Right ventricle myocardium superior (tissue), 1 donor: Measurements from ENCODE around the gene EFL1. TPM values are rescaled to one million over a fixed set of nuclear protein-coding genes. Genes with fewer than 3 reads are reported as not detected.
"Not testable (repeated sequence)": the region's sequence is repeated elsewhere in the genome, so short reads cannot be mapped to it uniquely, and the experiment has no call there.

ENCODE experiments used
- ATAC-seq: fragments of 200-7000 bp; cut with Tn5 transposase; one replicate; pipeline ENCODE4 v1.9.1; 2020; ENCODE audit warnings: mild to moderate bottlenecking; ENCODE audit not compliant: poor library complexity
- DNase-seq: peaks from one replicate; pipeline ENCODE4 v3.0.0-alpha.2; 2020
- intact Hi-C: fragments of 100-400 bp; cut with DNase I; formaldehyde crosslinking; loops from one replicate; pipeline ENCODE4 v1.11.2; 2022
- total RNA-seq: library from RNA; stranded (reverse); fragmentation: NEBNext Ultra II Directional; extraction: Animal tissue kit (Norgen Biotek cat#: 25700); gene quantifications from one replicate; pipeline ENCODE4 v1.2.1, GENCODE V29; 2021
- donor health status: DM: no; HTN: yes; CAD: no; lungs with severe emphysema.

Gene EFL1
- total RNA-seq, 1 donor from 2014 or later, result 14.9 TPM

DNA sequence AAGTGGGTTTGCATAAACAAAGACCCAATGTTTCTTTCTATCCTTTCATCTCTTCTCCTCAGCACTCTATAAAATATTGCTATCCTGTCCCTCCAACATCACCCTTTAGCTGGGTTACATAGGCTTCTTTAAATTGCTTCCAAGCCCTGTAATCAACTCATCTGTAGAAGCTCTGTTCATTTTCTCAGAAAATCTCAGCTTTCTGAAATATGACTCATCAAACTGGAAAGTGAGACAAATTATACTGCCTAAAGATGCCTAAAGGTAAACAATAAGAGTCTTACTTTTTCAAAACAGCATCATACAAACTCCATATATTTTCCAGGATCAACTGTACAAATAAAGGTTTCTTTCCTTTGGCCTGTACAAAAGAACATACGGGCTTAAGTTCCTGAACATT, 33.8 kb downstream of the EFL1 start:
- DNase-seq, result no peak
- ATAC-seq, result no peak
- intact Hi-C loops, result no loop called here

- DNase-seq, intact Hi-C loops: not testable (repeated sequence)
- peak; percentile 29 for ATAC-seq
Observed at GRCh38 chr15:82221535-82221934, 41.0 kb downstream of the EFL1 start.

- DNase-seq, intact Hi-C loops, ATAC-seq: not testable (repeated sequence)
Observed at GRCh38 chr15:82216092-82216491, 46.4 kb downstream of the EFL1 start.

GRCh38 chr15:82212201-82212600, 50.3 kb downstream of the EFL1 start:
- intact Hi-C loops, ATAC-seq, DNase-seq: not testable (repeated sequence)

GRCh38 chr15:82210066-82210597, 52.4 kb downstream of the EFL1 start:
- DNase-seq, intact Hi-C loops: not testable (repeated sequence)
- peak; percentile 76 for ATAC-seq

- DNase-seq, intact Hi-C loops: not testable (repeated sequence)
- peak; percentile 48 for ATAC-seq
Observed at GRCh38 chr15:82204575-82204974, 58.0 kb downstream of the EFL1 start.

DNA sequence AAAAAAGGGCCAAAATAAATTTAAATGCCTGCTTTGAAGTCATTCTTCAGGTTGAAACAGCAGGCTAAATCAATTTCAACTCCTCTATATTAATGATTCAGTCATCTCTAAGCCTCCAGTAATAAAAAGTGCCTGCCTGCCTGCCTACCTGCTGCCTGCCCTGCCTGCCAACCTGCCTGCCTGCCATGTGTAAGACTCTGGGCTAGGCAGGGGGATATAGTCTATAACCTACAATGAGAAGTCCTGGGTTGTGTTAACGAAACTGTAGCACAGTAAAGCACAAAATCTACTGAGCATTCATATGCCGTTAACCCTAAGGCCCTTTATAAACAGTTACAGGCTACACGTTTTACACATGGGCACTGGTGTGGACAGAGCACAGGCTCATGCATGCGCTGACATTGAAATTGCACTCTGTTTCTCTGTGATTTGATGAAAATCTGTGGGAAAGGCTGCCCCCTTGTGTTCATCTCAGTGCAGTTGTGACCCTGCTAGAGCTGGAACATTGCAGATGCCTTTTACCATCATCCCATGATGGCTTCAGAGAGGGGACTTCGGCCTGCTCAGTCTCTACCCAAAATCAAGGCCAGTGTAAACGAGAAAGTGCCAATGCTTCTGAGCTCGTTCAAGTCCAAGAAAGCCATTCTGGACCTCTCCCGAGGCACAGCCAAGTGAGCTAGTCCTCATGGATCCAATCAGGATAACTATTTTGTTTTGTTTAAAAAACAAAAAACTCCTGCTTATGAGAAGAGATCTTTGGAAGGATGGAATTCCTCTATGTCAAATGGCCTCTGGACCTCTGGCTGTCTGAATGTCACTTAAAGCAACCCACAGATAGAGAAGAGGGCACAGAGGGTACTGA, 64.6 kb downstream of the EFL1 start:
- ATAC-seq (peak; percentile 85), DNase-seq (peak; percentile 67)
- intact Hi-C loops, result loop anchor here (2.0 kb wide), 1 partner anchor 89 kb away; no protein-coding TSS in a partner anchor

DNA sequence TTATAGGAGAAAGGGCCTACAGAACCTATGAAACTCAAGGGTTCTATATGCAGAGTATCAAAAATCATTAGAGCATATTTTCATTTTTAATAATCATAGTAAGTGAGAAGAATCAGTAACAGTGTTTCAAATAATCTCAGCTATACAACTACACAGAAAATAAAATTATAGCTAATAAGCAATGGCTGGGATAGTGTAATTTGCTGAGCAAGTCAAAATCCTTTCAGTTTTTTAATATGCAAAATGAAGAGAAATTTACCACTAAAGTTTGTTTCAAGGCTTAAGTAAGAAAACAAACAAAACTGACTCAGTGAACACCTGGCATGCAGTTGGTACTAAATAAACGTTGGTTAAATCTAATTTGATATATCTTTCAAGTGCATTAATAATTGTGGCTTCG, 66.2 kb downstream of the EFL1 start:
- DNase-seq (no peak), ATAC-seq (no peak)
- intact Hi-C loops, result no loop called here

DNA sequence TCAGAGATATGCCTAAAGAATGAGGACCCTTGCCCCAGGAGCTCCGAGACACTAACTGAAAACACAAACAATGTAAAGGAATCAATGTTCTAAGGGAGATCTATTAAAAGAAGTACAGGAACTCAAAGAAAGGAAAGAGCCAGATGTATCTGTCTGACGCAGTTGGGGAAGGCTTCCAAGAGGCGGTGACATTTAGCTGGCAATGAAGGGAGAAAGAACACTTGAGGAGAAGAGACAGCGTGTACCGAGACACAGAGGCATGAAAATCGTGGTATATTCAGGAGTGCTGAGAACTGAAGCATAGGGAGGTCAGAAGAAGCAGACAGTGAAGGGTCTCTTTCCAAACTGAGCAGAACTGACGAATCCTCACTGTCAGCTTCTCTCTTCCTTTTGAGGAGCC, 66.7 kb downstream of the EFL1 start:
- intact Hi-C loops, result not testable (repeated sequence)
- DNase-seq (peak; percentile 71), ATAC-seq (peak; percentile 89)

GRCh38 chr15:82194488-82194887, 68.0 kb downstream of the EFL1 start:
- intact Hi-C loops, result not testable (repeated sequence)

DNA sequence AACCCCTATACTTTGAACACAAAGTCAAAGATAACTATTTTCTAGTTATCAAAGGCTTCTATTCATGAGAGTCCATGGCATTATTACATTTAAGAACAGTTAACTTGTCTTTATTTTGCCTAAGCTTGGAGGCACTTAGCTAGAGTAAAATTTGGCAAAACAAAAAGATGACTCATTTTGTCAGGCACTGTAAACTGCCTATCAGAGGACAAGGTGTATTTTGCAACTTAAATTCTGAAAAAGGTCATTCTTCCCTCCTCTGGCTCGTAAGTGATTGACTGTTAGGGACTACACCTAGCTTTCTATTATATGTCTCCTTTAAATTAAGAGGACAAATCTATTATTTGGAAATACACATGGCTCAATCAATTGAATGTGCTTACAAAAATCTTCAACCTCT, 69.1 kb downstream of the EFL1 start:
- intact Hi-C loops, ATAC-seq, DNase-seq: not testable (repeated sequence)

More at GRCh38 chr15:82194488-82194887, 68.0 kb downstream of the EFL1 start:
- DNase-seq, result not testable (repeated sequence)
- peak; percentile 72 for ATAC-seq

GRCh38 chr15:82192394-82192793, 70.1 kb downstream of the EFL1 start:
- intact Hi-C loops, DNase-seq, ATAC-seq: not testable (repeated sequence)

GRCh38 chr15:82186719-82187406, 75.7 kb downstream of the EFL1 start:
- ATAC-seq (no peak), DNase-seq (no peak)
- intact Hi-C loops, result no loop called here

GRCh38 chr15:82186161-82186560, 76.4 kb downstream of the EFL1 start:
- no peak for ATAC-seq
- DNase-seq, result no peak
- intact Hi-C loops, result no loop called here

GRCh38 chr15:82184776-82185175, 77.8 kb downstream of the EFL1 start:
- ATAC-seq (no peak), DNase-seq (no peak)
- intact Hi-C loops, result no loop called here

- ATAC-seq (no peak), DNase-seq (no peak)
- intact Hi-C loops, result no loop called here
Observed at GRCh38 chr15:82184355-82184754, 78.2 kb downstream of the EFL1 start.

- no peak for DNase-seq
- intact Hi-C loops, result no loop called here
- peak; percentile 77 for ATAC-seq
Observed at GRCh38 chr15:82183121-82184031, 79.2 kb downstream of the EFL1 start.

DNA sequence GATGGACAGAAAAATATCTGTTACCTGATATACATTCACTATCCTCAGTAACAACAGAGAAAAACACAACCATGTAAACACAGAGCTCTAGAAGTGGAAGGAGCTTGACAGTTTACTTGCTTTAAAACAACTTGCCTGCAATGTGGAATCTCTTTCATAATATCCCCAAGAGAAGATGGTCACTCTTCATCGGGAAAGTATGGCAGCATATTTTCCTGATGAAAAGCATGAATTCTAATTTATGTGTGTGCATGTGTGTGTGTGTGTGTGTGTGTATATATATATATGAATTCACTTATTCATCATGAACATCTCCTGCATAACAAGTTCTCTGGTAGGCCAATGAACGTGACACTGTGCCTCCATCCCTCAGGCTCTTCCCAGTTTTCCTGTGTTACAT, 81.2 kb downstream of the EFL1 start:
- no peak for DNase-seq
- no peak for ATAC-seq
- intact Hi-C loops, result no loop called here
